GM21825 (cell line): ENCODE results near the gene EPHA3.

Experiments used
- ATAC-seq: cut with Tn5 transposase; IDR thresholded peaks from one replicate; pipeline ENCODE4 v1.9.1; 2021; ENCODE audit warnings: mild to moderate bottlenecking, moderate library complexity; ENCODE audit not compliant: unreplicated experiment

EPHA3 gene

GRCh38 chr3:89223188-89223587 is 115.8 kb downstream of the EPHA3 start:
- ATAC-seq, result no peak

- ATAC-seq, result no peak
Observed at GRCh38 chr3:89227218-89227617, 119.8 kb downstream of the EPHA3 start.

DNA sequence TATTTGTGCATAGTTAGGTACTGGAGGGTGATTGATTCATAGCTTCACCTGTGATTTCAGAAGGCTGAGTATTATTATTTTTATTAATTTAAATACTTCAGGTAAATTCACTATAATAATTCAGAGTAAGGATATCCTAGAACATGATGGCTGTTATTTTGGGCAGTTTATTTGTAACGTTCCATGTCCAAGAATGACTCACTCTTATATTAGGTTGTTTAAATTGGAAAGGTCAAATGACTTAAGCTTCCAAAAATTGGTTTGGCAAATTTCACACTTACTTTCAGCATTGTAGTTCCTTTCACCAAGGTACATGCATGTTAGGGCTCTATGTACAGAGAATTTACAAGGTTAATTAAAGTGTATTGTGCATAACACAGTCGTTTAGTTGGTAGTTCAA is 120.2 kb downstream of the EPHA3 start:
- no peak for ATAC-seq

- ATAC-seq, result no peak
Observed at GRCh38 chr3:89232155-89232554, 124.7 kb downstream of the EPHA3 start.

DNA sequence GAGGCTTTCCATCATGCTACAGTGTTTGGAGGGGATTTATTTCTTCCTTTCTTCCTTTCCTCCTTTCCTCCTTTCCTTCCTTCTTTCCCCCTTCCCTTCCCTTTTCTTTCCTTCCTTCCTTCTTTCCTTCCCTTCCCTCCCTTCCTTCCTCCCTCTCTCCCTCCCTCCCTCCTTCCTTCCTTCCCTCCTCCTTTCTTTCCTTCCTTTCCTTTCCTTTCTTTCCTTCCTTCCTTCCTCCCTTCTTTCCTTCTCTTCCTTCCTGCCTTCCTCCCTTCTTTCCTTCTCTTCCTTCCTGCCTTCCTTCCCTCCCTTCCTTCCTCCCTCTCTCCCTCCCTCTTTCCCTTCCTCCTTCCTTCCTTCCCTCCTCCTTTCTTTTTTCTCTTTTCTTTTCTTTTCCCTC is 127.2 kb downstream of the EPHA3 start:
- no peak for ATAC-seq

GRCh38 chr3:89238846-89239245 is 131.4 kb downstream of the EPHA3 start:
- no peak for ATAC-seq

DNA sequence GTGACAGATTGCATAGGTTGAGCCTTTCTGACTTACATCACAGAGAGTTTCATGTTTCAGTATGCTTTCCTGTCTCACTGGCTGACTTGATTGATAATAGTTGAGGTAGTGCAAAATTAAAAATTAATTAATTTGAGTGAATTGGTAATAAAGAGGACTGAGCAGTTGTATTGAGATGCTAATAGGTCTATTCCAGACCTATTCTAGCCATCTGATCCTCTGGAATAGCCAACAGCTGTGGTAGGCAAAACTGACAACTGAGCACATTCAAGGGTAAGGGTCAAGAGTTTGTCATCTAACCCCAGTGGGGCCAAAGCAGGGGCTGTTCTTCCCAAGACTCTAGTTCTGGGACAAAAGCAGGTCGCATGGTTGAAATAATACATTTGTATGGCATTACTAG is 132.4 kb downstream of the EPHA3 start:
- ATAC-seq, result no peak

DNA sequence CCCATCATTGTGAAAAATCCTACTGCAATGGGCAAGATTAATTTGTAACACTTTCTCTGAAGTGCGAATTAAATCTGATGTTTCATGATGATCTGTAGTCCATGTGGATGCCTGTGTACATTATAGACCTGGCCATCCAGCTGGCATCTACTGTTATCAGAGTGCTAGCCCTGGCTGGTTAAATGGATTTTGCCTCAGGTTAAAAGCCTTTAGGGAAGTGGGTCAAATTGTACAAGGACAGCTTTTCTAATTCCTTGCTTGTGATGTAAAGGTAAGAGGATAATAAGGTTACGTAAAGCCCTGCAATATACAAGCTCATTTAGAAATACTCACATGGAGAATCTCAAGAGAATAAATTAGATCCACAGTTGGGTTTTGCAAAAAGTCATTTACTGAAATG is 138.2 kb downstream of the EPHA3 start:
- no peak for ATAC-seq

- ATAC-seq, result no peak
Observed at GRCh38 chr3:89246326-89246725, 138.9 kb downstream of the EPHA3 start.

- no peak for ATAC-seq
Observed at GRCh38 chr3:89250742-89251141, 143.3 kb downstream of the EPHA3 start.

GRCh38 chr3:89252016-89252415 is 144.6 kb downstream of the EPHA3 start:
- no peak for ATAC-seq

DNA sequence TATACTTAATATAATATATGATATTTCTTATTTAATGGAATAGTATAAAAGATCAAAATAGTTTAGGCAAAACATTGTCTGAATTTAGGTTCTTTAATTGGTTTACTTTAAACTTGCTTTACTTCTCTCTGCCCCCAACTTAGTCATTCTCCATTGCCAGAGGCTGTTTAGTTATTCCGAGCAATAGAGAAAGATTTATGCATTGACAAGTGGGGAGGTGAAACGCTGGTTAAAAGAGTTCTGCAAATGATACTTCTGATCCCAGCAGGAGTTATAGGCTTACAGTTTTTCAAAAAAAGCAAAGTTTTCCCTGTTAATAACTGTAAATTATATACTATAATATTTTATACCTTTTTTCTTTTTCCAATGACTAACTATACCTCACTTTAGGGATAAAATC is 145.4 kb downstream of the EPHA3 start:
- ATAC-seq, result no peak

- no peak for ATAC-seq
Observed at GRCh38 chr3:89256395-89256794, 149.0 kb downstream of the EPHA3 start.

- ATAC-seq, result no peak
Observed at GRCh38 chr3:89256882-89257281, 149.5 kb downstream of the EPHA3 start.

- ATAC-seq, result no peak
Observed at GRCh38 chr3:89260721-89261120, 153.3 kb downstream of the EPHA3 start.

GRCh38 chr3:89261673-89262072 is 154.3 kb downstream of the EPHA3 start:
- no peak for ATAC-seq

GRCh38 chr3:89262309-89262929 is 155.0 kb downstream of the EPHA3 start:
- no peak for ATAC-seq

GRCh38 chr3:89264037-89264560 is 156.7 kb downstream of the EPHA3 start:
- ATAC-seq, result no peak

DNA sequence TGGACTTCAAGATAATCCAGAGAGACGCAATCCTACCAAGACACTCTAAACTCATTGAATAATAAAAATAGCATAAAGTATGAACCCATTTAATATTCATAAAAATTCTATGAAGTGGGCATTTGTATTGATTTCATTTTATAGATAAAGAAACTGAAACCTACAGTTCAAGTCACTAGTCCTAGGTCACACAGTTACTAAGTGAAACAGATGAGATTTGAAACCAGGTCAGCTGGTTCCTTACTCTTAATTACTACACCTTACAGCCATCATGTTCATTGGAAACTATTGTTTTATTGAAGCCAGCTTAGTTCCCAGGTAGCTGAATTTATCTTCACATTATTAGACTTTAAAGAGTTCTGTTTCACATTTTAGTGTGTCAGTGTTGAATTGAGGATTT is 158.7 kb downstream of the EPHA3 start:
- no peak for ATAC-seq

GRCh38 chr3:89268059-89268458 is 160.6 kb downstream of the EPHA3 start:
- ATAC-seq, result no peak

GRCh38 chr3:89270201-89270600 is 162.8 kb downstream of the EPHA3 start:
- ATAC-seq, result no peak

- ATAC-seq, result no peak
Observed at GRCh38 chr3:89275001-89275400, 167.6 kb downstream of the EPHA3 start.

- no peak for ATAC-seq
Observed at GRCh38 chr3:89276116-89276515, 168.7 kb downstream of the EPHA3 start.
